ENCODE data around the gene CTNND2.

Gene CTNND2

DNA sequence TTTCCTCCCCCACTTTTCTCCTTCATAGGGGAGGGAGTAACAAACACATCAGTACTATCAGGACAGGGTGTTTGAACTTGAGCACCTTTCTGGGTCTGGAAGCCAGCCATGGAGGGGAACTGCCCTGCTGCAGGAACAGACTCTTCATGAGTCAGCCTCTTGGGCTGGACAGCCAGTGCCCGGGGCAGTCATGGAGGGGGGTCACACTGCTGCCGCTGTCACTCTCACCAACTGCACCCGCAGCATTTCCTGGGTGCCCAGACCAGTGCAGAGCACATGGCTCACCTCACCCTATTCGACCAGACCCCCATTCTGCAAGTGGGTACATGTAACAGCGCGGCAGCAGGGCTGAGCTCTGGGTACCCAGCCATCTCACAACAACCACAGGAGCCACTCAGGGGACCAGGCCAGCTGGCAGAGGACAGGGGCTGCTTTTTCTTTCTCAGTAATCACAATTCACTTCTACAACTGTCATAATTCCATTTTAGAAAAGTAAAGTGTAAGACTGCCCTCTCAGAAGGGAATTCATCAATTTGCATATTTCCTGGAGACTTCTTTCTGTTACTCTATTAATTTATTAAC is 118.4 kb downstream of the CTNND2 start:
- TF ChIP-seq ZNF274 (IDR thresholded peaks at IDR 0.05; ENCODE audit: low read depth, low read length) (no peak), SUZ12 (IDR thresholded peaks at IDR 0.05; ENCODE audit: extremely low read depth, insufficient read depth, insufficient read length) (no peak), YY1 (IDR thresholded peaks at IDR 0.05; ENCODE audit: insufficient read depth, insufficient read length) (no peak)
- H3K27me3 ChIP-seq (ENCODE audit: insufficient read depth, insufficient read length) = no peaks in the 10 kb centered on the region
- H3K4me3 ChIP-seq (ENCODE audit: insufficient read length, low read depth) = no peak overlapping the region
- no peaks in the 10 kb centered on the region for H3K4me1 ChIP-seq (ENCODE audit: insufficient read depth, insufficient read length)
- no peaks in the 10 kb centered on the region for H3K36me3 ChIP-seq (ENCODE audit: insufficient read depth, insufficient read length, low read length)
- no peak overlapping the region for H3K9ac ChIP-seq (ENCODE audit: insufficient read length, low read depth)
- no peak for DNase-seq (ENCODE audit: low read depth, low spot score)
- H3K9me3 ChIP-seq (ENCODE audit: insufficient read depth, low read length) = no peaks in the 10 kb centered on the region; the same call in 1 of the 2 replicates

DNA sequence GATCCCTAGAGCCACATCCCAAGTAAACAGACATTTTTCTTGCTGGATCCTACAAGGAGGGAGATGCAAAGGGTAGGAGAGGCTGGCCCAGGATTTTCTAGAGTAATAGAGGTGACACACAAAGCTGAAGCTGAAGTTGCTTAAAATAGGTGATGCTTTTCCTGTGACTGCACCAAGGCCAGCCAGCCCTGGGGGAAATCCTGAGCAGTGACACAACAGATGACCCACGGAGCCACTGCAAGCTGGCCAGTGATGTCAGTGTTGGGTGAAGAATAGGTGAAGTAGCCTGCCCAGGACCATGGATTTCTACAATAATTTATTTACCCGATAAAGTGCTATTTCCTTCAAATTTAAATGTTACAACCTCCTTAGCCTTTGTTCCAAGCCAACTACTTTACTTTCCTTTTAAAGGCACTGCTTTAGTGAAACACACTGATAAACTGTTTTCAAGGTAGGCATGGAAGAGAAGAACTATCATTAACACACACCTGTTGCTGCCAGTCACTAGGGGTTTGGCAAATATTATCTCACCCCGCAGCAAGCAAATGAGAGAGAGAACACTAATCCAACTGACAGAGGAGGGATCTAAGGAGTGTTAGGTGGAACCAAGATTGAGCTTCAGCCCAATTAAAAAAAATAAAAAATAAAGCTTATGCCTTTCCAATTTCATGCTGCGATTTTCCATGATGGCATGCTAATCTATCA is 123.5 kb downstream of the CTNND2 start:
- Histone ChIP-seq H3K9me3 (ENCODE audit: insufficient read depth, low read length) (no peaks in the 10 kb centered on the region; the same call in 1 of the 2 replicates), H3K4me3 (ENCODE audit: insufficient read length, low read depth) (no peak overlapping the region)

GRCh38 chr5:11777096-11777495 is 127.2 kb downstream of the CTNND2 start:
- no peak overlapping the region for H3K4me3 ChIP-seq (ENCODE audit: insufficient read length, low read depth)
- H3K9ac ChIP-seq (ENCODE audit: insufficient read length, low read depth) = no peak overlapping the region
- DNase-seq (ENCODE audit: low read depth, low spot score) = no peak

More for the DNA sequence above, 123.5 kb downstream of the CTNND2 start:
- Histone ChIP-seq H3K9ac (ENCODE audit: insufficient read length, low read depth) (no peak overlapping the region), H3K36me3 (ENCODE audit: insufficient read depth, insufficient read length, low read length) (no peaks in the 10 kb centered on the region), H3K27me3 (ENCODE audit: insufficient read depth, insufficient read length) (no peaks in the 10 kb centered on the region), H3K4me1 (ENCODE audit: insufficient read depth, insufficient read length) (no peaks in the 10 kb centered on the region)
- no peak for DNase-seq (ENCODE audit: low read depth, low spot score)
- TF ChIP-seq YY1 (IDR thresholded peaks at IDR 0.05; ENCODE audit: insufficient read depth, insufficient read length) = no peak
- TF ChIP-seq ZNF274 (IDR thresholded peaks at IDR 0.05; ENCODE audit: low read depth, low read length) = no peak
- TF ChIP-seq SUZ12 (IDR thresholded peaks at IDR 0.05; ENCODE audit: extremely low read depth, insufficient read depth, insufficient read length) = no peak

DNA sequence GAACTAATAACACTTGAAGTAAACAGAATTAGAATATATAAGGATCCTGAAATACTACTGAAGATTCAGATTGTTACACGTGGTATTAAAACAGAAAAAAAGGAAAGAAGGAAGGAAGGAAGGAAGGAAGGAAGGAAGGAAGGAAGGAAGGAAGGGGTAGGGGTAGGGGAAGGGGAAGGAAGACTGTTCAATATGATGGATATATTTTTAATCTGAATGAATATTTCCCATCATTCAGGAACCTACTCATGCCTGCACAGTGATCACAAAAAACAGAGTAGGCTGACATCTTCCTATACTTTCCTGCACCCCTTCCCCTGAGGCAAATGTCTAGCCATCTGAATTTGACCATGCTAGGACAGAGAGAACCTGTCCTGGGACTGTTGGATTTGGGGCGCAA is 133.9 kb downstream of the CTNND2 start:
- Histone ChIP-seq H3K9me3 (ENCODE audit: insufficient read depth, low read length) (no peaks in the 10 kb centered on the region), H3K4me3 (ENCODE audit: insufficient read length, low read depth) (no peak overlapping the region), H3K27me3 (ENCODE audit: insufficient read depth, insufficient read length) (no peaks in the 10 kb centered on the region), H3K4me1 (ENCODE audit: insufficient read depth, insufficient read length) (no peaks in the 10 kb centered on the region), H3K36me3 (ENCODE audit: insufficient read depth, insufficient read length, low read length) (no peaks in the 10 kb centered on the region), H3K9ac (ENCODE audit: insufficient read length, low read depth) (no peak overlapping the region)
- TF ChIP-seq ZNF274 (IDR thresholded peaks at IDR 0.05; ENCODE audit: low read depth, low read length) (no peak), SUZ12 (IDR thresholded peaks at IDR 0.05; ENCODE audit: extremely low read depth, insufficient read depth, insufficient read length) (no peak), YY1 (IDR thresholded peaks at IDR 0.05; ENCODE audit: insufficient read depth, insufficient read length) (no peak)
- DNase-seq (ENCODE audit: low read depth, low spot score) = no peak

More at GRCh38 chr5:11777096-11777495, 127.2 kb downstream of the CTNND2 start:
- Histone ChIP-seq H3K36me3 (ENCODE audit: insufficient read depth, insufficient read length, low read length) (no peaks in the 10 kb centered on the region), H3K9me3 (ENCODE audit: insufficient read depth, low read length) (no peaks in the 10 kb centered on the region), H3K27me3 (ENCODE audit: insufficient read depth, insufficient read length) (no peaks in the 10 kb centered on the region), H3K4me1 (ENCODE audit: insufficient read depth, insufficient read length) (no peaks in the 10 kb centered on the region)
- no peak for TF ChIP-seq SUZ12 (IDR thresholded peaks at IDR 0.05; ENCODE audit: extremely low read depth, insufficient read depth, insufficient read length)
- TF ChIP-seq ZNF274 (IDR thresholded peaks at IDR 0.05; ENCODE audit: low read depth, low read length) = no peak
- TF ChIP-seq YY1 (IDR thresholded peaks at IDR 0.05; ENCODE audit: insufficient read depth, insufficient read length) = no peak

DNA sequence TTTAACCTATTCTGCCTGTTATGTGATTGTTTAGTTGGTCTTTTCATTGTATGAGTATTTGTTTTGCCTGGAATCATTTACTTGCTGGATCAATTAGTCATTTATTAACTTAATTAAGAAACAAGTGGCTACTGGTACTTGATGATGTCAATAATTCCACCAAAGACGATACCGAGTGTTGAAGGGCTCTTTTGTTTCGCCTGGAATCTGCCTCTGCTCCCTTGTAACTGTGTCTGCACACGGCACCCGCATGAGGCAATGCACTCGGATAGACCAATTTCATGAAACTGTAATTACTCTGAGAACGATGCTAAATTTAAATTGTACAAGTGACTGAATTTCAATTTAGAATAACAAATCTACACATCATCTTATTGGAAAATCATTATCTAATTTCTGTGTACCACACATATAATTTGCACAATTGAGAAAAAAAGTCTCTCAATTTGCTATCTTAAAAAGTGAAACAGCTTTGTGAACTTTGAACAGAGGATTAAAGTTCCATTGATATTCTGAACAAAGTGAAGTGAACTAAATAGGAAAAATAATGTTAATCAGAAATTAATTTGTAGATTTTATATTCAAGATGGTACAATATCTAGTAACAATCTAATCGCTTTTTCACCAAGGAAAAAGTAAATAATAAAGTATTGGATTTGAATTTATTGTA is 143.2 kb downstream of the CTNND2 start:
- TF ChIP-seq SUZ12 (IDR thresholded peaks at IDR 0.05; ENCODE audit: extremely low read depth, insufficient read depth, insufficient read length) = no peak
- no peak for TF ChIP-seq ZNF274 (IDR thresholded peaks at IDR 0.05; ENCODE audit: low read depth, low read length)
- no peak for TF ChIP-seq YY1 (IDR thresholded peaks at IDR 0.05; ENCODE audit: insufficient read depth, insufficient read length)
- DNase-seq (ENCODE audit: low read depth, low spot score) = no peak
- Histone ChIP-seq H3K36me3 (ENCODE audit: insufficient read depth, insufficient read length, low read length) (no peaks in the 10 kb centered on the region), H3K4me1 (ENCODE audit: insufficient read depth, insufficient read length) (no peaks in the 10 kb centered on the region), H3K27me3 (ENCODE audit: insufficient read depth, insufficient read length) (no peaks in the 10 kb centered on the region), H3K4me3 (ENCODE audit: insufficient read length, low read depth) (no peak overlapping the region), H3K9ac (ENCODE audit: insufficient read length, low read depth) (no peak overlapping the region), H3K9me3 (ENCODE audit: insufficient read depth, low read length) (no peaks in the 10 kb centered on the region)

GRCh38 chr5:11758321-11758720 is 145.9 kb downstream of the CTNND2 start:
- Histone ChIP-seq H3K9me3 (ENCODE audit: insufficient read depth, low read length) (no peaks in the 10 kb centered on the region), H3K4me1 (ENCODE audit: insufficient read depth, insufficient read length) (no peaks in the 10 kb centered on the region), H3K27me3 (ENCODE audit: insufficient read depth, insufficient read length) (no peaks in the 10 kb centered on the region), H3K36me3 (ENCODE audit: insufficient read depth, insufficient read length, low read length) (no peaks in the 10 kb centered on the region), H3K9ac (ENCODE audit: insufficient read length, low read depth) (no peak overlapping the region), H3K4me3 (ENCODE audit: insufficient read length, low read depth) (no peak overlapping the region)
- TF ChIP-seq ZNF274 (IDR thresholded peaks at IDR 0.05; ENCODE audit: low read depth, low read length) (no peak), YY1 (IDR thresholded peaks at IDR 0.05; ENCODE audit: insufficient read depth, insufficient read length) (no peak), SUZ12 (IDR thresholded peaks at IDR 0.05; ENCODE audit: extremely low read depth, insufficient read depth, insufficient read length) (no peak)
- DNase-seq (ENCODE audit: low read depth, low spot score) = no peak

DNA sequence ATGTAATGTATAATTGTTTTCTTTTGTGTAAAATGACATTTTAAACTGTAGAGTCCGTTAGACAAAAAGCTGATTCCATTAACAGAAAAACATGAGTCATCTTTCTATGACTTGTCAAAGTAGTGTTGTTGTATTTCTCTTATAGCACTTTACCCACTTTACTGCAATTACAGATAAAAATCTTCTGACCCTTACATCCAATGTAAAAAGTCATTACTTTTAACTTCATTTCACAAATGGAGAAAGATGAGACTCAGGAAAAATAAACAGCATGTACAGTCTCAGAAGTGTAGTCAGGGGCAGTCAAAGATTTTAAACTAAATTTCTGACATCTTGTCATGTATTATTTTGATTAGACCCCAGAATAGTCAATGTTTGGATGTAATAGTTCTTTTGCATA is 146.6 kb downstream of the CTNND2 start:
- no peak for TF ChIP-seq SUZ12 (IDR thresholded peaks at IDR 0.05; ENCODE audit: extremely low read depth, insufficient read depth, insufficient read length)
- TF ChIP-seq YY1 (IDR thresholded peaks at IDR 0.05; ENCODE audit: insufficient read depth, insufficient read length) = no peak
- TF ChIP-seq ZNF274 (IDR thresholded peaks at IDR 0.05; ENCODE audit: low read depth, low read length) = no peak
- no peaks in the 10 kb centered on the region for H3K4me1 ChIP-seq (ENCODE audit: insufficient read depth, insufficient read length)
- H3K4me3 ChIP-seq (ENCODE audit: insufficient read length, low read depth) = no peak overlapping the region
- DNase-seq (ENCODE audit: low read depth, low spot score) = no peak
- H3K27me3 ChIP-seq (ENCODE audit: insufficient read depth, insufficient read length) = no peaks in the 10 kb centered on the region
- H3K9me3 ChIP-seq (ENCODE audit: insufficient read depth, low read length) = no peaks in the 10 kb centered on the region
- no peak overlapping the region for H3K9ac ChIP-seq (ENCODE audit: insufficient read length, low read depth)
- no peaks in the 10 kb centered on the region for H3K36me3 ChIP-seq (ENCODE audit: insufficient read depth, insufficient read length, low read length)
